NCI-H1694 treated with DMSO at 0.1 percent for 48 hours (cell line): ENCODE measurements around the gene C8G.

Experiments
- DNase-seq: peaks from one replicate; lab custom pipeline; 2025; lab: John Stamatoyannopoulos, UW

The C8G gene

GRCh38 chr9:136968333-136969127 is 23.5 kb downstream of the C8G start:
- DNase-seq: no peak

GRCh38 chr9:136969150-136969549 is 24.1 kb downstream of the C8G start:
- DNase-seq: no peak

- no peak for DNase-seq
Observed at GRCh38 chr9:136969774-136970173, 24.7 kb downstream of the C8G start.

GRCh38 chr9:136970361-136970760 is 25.3 kb downstream of the C8G start:
- DNase-seq: no peak

GRCh38 chr9:136971746-136972145 is 26.7 kb downstream of the C8G start:
- no peak for DNase-seq

DNA sequence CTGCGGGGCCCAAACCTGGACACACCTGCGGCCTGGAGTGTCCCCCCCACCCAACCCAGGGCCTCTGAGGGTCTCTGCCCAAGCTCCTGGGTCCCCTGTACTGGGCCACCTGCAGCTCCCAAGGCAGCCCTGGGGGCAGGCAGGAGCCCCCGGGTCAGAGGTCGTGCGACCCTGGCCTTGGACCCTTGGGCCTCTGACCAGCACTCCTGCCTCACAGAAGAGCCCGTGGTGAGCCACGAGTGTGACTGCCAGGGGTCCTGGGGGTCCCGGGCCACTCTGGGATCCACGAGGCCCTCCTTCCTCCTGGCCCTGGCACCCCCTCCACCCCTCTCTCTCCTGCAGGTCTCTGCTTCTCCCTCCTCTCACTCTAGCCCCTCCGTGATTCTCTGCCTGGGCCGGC is 27.3 kb downstream of the C8G start:
- no peak for DNase-seq

DNA sequence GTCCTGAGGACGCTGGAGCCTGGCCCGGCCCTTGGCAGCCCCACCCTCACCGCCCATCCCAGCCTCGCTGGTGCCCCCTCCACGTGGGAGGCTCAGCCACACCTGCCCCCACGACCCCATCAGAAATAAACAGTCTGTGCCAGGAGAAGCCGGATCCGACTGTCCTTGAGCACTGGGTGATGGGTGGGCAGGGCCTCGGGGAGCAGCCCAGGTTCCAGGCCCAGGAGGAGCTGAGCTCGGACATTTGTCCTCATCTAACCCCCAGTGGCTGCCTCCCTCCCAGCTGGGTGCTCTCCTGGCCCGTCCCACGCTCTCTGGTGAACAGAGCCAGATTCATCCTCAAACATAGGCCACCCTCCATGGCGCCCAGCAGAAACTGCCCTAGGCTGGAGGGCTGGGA is 27.7 kb downstream of the C8G start:
- DNase-seq: no peak

DNA sequence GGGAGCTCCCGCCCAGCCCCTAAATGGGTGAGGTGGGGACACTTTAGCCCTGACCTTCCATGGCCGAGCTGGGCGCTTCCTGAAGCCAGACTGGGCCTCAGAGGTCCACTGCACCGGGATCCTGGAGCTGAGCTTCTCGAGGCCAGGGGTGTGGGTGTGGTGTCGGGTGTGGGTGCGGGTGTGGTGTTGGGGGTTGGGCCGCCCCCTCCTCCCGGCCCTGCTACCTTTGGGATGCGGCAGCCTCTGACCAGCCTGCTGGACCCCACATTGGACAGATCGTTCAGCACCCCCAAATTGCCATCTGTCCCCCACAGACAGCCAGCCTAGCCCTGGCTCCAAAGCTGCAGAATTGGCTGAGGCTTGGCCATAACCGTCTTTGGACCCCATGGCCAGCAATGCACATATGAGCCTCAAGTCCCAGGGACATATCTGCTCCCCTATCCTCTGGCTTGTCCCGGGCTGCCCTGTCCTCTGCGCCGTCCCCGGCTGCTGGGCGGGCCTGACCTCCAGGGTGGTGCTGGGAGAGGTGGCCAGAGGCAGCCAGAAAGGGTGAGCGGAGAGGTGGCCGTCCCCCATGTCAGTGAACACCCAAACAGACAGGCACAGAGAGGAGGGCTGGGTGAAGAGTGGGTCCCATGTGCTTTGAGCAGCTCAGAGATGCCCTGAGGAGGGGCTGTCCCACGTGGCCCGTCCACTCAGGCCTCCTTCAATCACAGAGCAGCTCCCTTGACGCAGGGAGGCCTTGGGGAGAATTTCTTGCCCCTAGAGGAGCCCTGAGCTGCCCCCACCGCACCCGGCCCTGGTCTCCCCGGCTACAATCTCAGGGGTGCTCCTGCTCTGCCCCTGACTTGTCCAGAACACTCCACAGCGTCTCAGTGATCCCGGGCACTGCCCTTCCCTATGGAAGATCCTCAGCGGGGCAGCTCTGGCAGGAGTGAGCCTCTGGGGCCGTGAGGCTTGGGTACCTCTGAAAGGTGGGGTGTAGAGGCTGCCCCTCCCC is 28.9 kb downstream of the C8G start:
- DNase-seq: no peak

- no peak for DNase-seq
Observed at GRCh38 chr9:136974817-136975535, 29.9 kb downstream of the C8G start.

- no peak for DNase-seq
Observed at GRCh38 chr9:136975644-136976043, 30.6 kb downstream of the C8G start.

GRCh38 chr9:136977223-136977622 is 32.2 kb downstream of the C8G start, which contains the start of gene PTGDS:
Gene PTGDS, plus strand, starts transcription at chr9:136977504. Its CDS starts 75 bp downstream, at chr9:136977579.
- no peak for DNase-seq

- no peak for DNase-seq
Observed at GRCh38 chr9:136977649-136978072, 32.6 kb downstream of the C8G start.

- DNase-seq: no peak
Observed at GRCh38 chr9:136978073-136978864, 33.2 kb downstream of the C8G start.

DNA sequence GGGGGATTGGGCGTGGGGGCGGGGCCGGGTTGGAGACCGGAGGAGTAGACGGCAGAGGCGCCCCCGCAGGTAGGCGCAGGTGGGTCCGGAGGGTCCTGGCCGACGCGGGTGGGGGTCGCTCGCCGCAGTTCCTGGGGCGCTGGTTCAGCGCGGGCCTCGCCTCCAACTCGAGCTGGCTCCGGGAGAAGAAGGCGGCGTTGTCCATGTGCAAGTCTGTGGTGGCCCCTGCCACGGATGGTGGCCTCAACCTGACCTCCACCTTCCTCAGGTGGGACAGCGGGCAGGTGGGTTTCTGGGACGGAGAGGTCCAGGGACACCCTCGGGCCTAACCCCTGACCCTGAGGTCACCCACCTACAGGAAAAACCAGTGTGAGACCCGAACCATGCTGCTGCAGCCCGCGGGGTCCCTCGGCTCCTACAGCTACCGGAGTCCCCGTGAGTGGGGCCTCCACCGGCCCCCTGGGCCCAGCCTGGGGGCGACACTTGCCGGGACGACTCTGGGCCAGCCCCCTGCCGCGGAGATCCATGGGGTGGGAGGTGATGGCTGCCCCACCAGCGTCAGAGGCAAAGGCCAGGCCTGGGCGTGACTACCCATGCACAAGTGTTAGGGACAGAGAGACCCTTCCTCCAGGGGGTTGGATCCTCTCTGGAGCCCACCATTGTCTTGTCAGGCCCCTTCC is 34.0 kb downstream of the C8G start:
- no peak for DNase-seq

GRCh38 chr9:136979769-136980587 is 34.9 kb downstream of the C8G start:
- DNase-seq: no peak

DNA sequence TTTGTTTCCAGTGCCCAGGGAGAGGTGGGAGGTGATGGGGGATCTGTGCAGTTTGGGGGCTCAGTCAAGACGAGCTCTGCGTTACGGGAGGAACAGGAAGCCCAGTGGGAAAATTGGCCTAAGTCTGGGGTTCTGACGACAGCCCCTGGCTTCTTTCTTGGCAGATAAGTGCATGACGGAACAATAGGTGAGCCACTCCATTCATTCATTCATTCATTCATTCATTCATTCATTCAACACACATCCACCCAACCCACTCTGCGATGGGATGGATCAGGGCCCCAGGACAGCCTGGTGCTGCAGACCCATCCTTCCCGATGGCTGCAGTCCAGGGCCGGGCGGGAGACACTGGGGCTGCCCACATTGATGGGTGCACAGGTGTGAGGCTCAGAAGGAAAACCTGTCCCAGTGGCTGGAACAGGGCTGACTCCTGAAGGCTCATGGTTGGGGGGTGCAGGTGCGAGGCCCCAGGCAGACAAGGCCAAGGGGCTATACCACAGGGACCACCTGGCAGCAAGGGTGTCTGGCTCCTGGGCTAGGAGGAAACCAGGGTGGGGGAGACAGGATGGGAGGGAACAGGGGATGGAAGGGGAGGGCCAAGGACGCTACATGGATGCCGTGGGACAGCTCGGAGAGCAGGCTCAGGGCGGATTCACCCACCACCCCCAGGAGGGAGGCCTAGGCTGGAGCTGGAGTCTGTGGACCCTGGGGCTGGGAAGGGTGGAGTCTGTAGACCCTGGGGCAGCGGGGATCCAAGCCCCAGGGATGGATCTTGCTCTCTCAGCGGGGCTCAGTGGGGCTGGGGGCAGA is 35.8 kb downstream of the C8G start:
- no peak for DNase-seq

GRCh38 chr9:136981588-136982231 is 36.7 kb downstream of the C8G start:
- DNase-seq: no peak

DNA sequence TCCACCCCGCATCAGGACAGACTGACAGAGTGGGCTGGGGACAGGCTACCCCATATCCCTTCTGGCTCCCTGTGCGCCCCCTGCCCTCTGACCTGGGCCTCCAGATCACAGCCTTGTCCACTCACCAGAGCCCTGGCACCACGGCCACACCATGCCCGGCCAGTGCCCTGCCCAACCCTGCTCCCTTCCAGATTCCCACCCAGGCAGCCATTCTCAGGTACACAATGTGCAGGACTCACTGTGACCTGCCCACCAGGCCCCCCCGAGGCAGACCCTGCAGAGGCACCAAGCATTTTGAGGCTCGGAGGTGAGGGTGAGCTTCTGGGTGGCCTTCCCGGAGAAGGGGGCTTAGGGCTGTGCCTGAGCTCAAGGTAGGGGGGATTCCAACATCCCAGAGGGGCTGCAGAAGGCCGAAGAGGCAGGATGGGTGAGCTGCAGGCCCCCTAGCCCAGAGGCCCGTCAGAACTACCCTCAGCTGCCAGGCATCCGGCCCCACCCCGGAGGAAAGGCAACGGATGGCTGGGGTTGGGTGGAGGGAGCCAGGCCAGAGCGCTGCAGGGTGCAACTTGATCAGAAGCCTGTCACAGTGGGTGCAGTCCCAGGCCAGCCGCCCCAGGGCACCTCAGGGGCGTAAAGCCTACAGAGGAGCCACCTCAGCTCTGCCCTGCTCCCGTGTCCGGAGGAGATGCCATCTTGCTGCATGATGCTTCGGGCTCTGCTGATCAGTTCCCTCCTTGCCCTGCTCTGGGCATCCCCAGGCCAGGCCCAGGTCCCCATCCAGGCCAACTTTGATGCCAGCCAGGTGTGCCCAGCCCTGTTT is 37.4 kb downstream of the C8G start, which contains the start of gene LCNL1:
TSS of gene LCNL1 (plus strand) at position 762 of the 820 bp plus-strand sequence. CDS start 594 bp downstream, outside the sequence.
- DNase-seq: no peak
